H9 (cell line): ENCODE results near the gene CLDN10. TPM values are rescaled to one million over a fixed set of nuclear protein-coding genes. Genes with fewer than 3 reads are reported as not detected.

ENCODE experiments used
- DNase-seq: peaks from one replicate; pipeline ENCODE4 v3.0.0-alpha.2; 2017
- H2AFZ ChIP-seq: one replicate; pipeline ENCODE4 v1.6.1; 2013; ENCODE audit warnings: mild to moderate bottlenecking, low read length, control low read depth, moderate library complexity
- H2AK5ac ChIP-seq: 2 replicates; pipeline ENCODE4 v1.6.1; 2013; ENCODE audit warnings: low read length, control low read depth, mixed read lengths; ENCODE audit not compliant: insufficient read length
- H2BK120ac ChIP-seq: one replicate; pipeline ENCODE4 v1.6.1; 2013; ENCODE audit warnings: low read depth, mild to moderate bottlenecking, low read length, control low read depth, inconsistent platforms; ENCODE audit not compliant: poor library complexity, severe bottlenecking
- H2BK12ac ChIP-seq: 2 replicates; pipeline ENCODE4 v1.6.1; 2013; ENCODE audit warnings: low read length, control low read depth, mixed read lengths, low read depth; ENCODE audit not compliant: insufficient read length
- H2BK15ac ChIP-seq: 2 replicates; pipeline ENCODE4 v1.6.1; 2013; ENCODE audit warnings: low read depth, low read length, control low read depth
- H2BK20ac ChIP-seq: one replicate; pipeline ENCODE4 v1.6.1; 2013; ENCODE audit warnings: low read depth, mild to moderate bottlenecking, low read length, control low read depth, inconsistent platforms; ENCODE audit not compliant: poor library complexity, severe bottlenecking
- H2BK5ac ChIP-seq: 2 replicates; pipeline ENCODE4 v1.6.1; 2013; ENCODE audit warnings: low read length, control low read depth, mixed read lengths; ENCODE audit not compliant: insufficient read length
- H3K14ac ChIP-seq: 2 replicates; pipeline ENCODE4 v1.6.1; 2013; ENCODE audit warnings: low read length, control low read depth; ENCODE audit not compliant: insufficient read depth
- H3K18ac ChIP-seq: 2 replicates; pipeline ENCODE4 v1.6.1; 2013; ENCODE audit warnings: low read depth, mild to moderate bottlenecking, mixed read lengths, low read length, control low read depth; ENCODE audit not compliant: insufficient read length
- H3K23ac ChIP-seq: 2 replicates; pipeline ENCODE4 v1.6.1; 2013; ENCODE audit warnings: low read length, control low read depth, mixed read lengths, low read depth; ENCODE audit not compliant: insufficient read length
- H3K23me2 ChIP-seq: 2 replicates; pipeline ENCODE4 v1.6.1; 2013; ENCODE audit warnings: low read depth, mild to moderate bottlenecking, mixed read lengths, low read length, control low read depth; ENCODE audit not compliant: insufficient read length, poor library complexity, severe bottlenecking
- H3K27ac ChIP-seq: 2 replicates; pipeline ENCODE4 v1.5.1; 2013; ENCODE audit warnings: low read length, control low read depth, mixed read lengths, low read depth; ENCODE audit not compliant: insufficient read length
- H3K27me3 ChIP-seq: 2 replicates; pipeline ENCODE4 v1.6.1; 2013; ENCODE audit warnings: low read length, control low read depth, inconsistent platforms; ENCODE audit not compliant: insufficient read depth
- H3K4ac ChIP-seq: 2 replicates; pipeline ENCODE4 v1.6.1; 2013; ENCODE audit warnings: low read depth, mild to moderate bottlenecking, control low read depth, inconsistent platforms, low read length, moderate library complexity
- H3K4me1 ChIP-seq: 2 replicates; pipeline ENCODE4 v1.6.1; 2013; ENCODE audit warnings: low read length, control low read depth, inconsistent platforms; ENCODE audit not compliant: insufficient read depth
- H3K4me2 ChIP-seq: 2 replicates; pipeline ENCODE4 v1.6.1; 2013; ENCODE audit warnings: low read length, control low read depth, mixed read lengths; ENCODE audit not compliant: insufficient read length, insufficient read depth
- H3K56ac ChIP-seq: 2 replicates; pipeline ENCODE4 v1.6.1; 2013; ENCODE audit warnings: low read depth, mild to moderate bottlenecking, mixed read lengths, low read length, control low read depth; ENCODE audit not compliant: insufficient read length
- H3K79me1 ChIP-seq: 2 replicates; pipeline ENCODE4 v1.6.1; 2013; ENCODE audit warnings: low read depth, mild to moderate bottlenecking, moderate library complexity, low read length, control low read depth, inconsistent platforms; ENCODE audit not compliant: insufficient read depth, poor library complexity, severe bottlenecking
- H3K79me2 ChIP-seq: 2 replicates; pipeline ENCODE4 v1.6.1; 2013; ENCODE audit warnings: low read length, control low read depth, inconsistent platforms; ENCODE audit not compliant: insufficient read depth
- H3K9ac ChIP-seq: 2 replicates; pipeline ENCODE4 v1.6.1; 2013; ENCODE audit warnings: low read length, control low read depth, mixed read lengths; ENCODE audit not compliant: insufficient read length; ENCODE audit errors: extremely low read depth
- H3K9me3 ChIP-seq: one replicate; pipeline ENCODE4 v1.6.1; 2013; ENCODE audit warnings: low read depth, low read length, inconsistent platforms; ENCODE audit not compliant: control insufficient read depth
- H3T11ph ChIP-seq: one replicate; pipeline ENCODE4 v1.6.1; 2013; ENCODE audit warnings: mild to moderate bottlenecking, low read length, control low read depth, inconsistent platforms
- H4K20me1 ChIP-seq: one replicate; pipeline ENCODE4 v1.6.1; 2013; ENCODE audit not compliant: control insufficient read depth, insufficient read length, insufficient read depth
- H4K5ac ChIP-seq: 2 replicates; pipeline ENCODE4 v1.6.1; 2013; ENCODE audit warnings: low read depth, mild to moderate bottlenecking, mixed read lengths, low read length, control low read depth; ENCODE audit not compliant: insufficient read length
- H4K8ac ChIP-seq: replicated peaks from 2 replicates; pipeline ENCODE4 v1.6.1; 2013; ENCODE audit warnings: low read length, control low read depth, mixed read lengths, low read depth; ENCODE audit not compliant: insufficient read length
- H4K91ac ChIP-seq: 2 replicates; pipeline ENCODE4 v1.6.1; 2013; ENCODE audit warnings: low read depth, mild to moderate bottlenecking, moderate library complexity, mixed read lengths, low read length, control low read depth; ENCODE audit not compliant: insufficient read length
- H3K27ac Mint-ChIP-seq, 3 experiments: 2 replicates in 2 of 3; 3 replicates in 1 of 3; pipeline ENCODE4 v1.8.0; 2020 to 2021; ENCODE audit warnings: mixed read lengths in 3 of 3, mild to moderate bottlenecking in 1 of 3, moderate library complexity in 1 of 3
- H3K27me3 Mint-ChIP-seq: 2 replicates; pipeline ENCODE4 v1.8.0; 2021; ENCODE audit warnings: low read depth, mild to moderate bottlenecking, moderate library complexity, mixed read lengths
- H3K36me3 Mint-ChIP-seq, 3 experiments: 2 replicates in 2 of 3; 3 replicates in 1 of 3; pipeline ENCODE4 v1.8.0; 2020 to 2021; ENCODE audit warnings: low read depth in 3 of 3, mixed read lengths in 3 of 3; ENCODE audit not compliant: insufficient read depth in 1 of 3
- H3K4me1 Mint-ChIP-seq, 2 experiments: 2 replicates each; pipeline ENCODE4 v1.8.0; 2020; ENCODE audit warnings: mixed read lengths in 2 of 2
- H3K4me3 Mint-ChIP-seq, 2 experiments: 2 replicates in 1 of 2; 3 replicates in 1 of 2; pipeline ENCODE4 v1.8.0; 2020 to 2021; ENCODE audit warnings: mild to moderate bottlenecking in 2 of 2, mixed read lengths in 2 of 2, moderate library complexity in 1 of 2
- H3K9me3 Mint-ChIP-seq, 2 experiments: 2 replicates in 1 of 2; 3 replicates in 1 of 2; pipeline ENCODE4 v1.8.0; 2020; ENCODE audit warnings: mild to moderate bottlenecking in 2 of 2, mixed read lengths in 2 of 2, moderate library complexity in 1 of 2
- total RNA-seq: library from RNA; stranded (reverse); gene quantifications from 2 replicates; pipeline ENCODE4 v1.2.1, GENCODE V29; 2021
- TF ChIP-seq, protein P1 (sequence below): fragments of 200-600 bp; sonication (generic); conservative IDR thresholded peaks from 3 replicates; pipeline ENCODE4 v1.8.0; 2021; ENCODE audit warnings: antibody characterized with exemption, mild to moderate bottlenecking

CLDN10 gene
- total RNA-seq, 1 experiment from 2014 or later, result 20.7 TPM

DNA sequence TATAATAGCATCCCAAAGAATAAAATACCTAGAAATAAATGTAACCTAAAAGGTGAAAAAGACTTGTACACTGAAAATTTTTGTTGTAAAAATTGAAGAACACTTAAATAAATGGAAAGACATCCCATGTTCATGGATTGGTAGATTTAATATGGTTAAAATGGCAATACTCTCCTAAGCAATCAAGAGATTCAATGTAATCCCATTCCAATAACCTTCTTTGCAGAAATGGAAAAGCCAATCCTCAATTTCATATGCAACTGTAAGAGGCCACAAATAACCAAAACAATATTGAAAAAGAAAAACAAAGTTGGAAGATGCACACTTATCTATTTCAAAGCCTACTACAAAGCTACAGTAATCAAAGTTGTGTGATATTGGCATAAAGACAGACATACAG lies 74.2 kb downstream of the CLDN10 start:
- H3K9me3 Mint-ChIP-seq, result no peaks in the 10 kb centered on the region
- DNase-seq, result no peak
- H2AK5ac ChIP-seq, result no peak overlapping the region
- H3K14ac ChIP-seq, result no peak overlapping the region
- H2BK15ac ChIP-seq, result no peak overlapping the region
- no peaks in the 10 kb centered on the region for H3K27me3 Mint-ChIP-seq
- H3K79me1 ChIP-seq, result no peaks in the 10 kb centered on the region
- H3K4me2 ChIP-seq, result no peak overlapping the region
- H3K23me2 ChIP-seq, result no peaks in the 10 kb centered on the region
- H3K4me1 Mint-ChIP-seq, result peaks cover 6% of the 10 kb centered on the region in 2 experiments
- no peak overlapping the region for H2BK20ac ChIP-seq
- H2BK12ac ChIP-seq, result no peak overlapping the region
- H3K79me2 ChIP-seq, result no peaks in the 10 kb centered on the region
- H3K4me3 Mint-ChIP-seq, result no peak overlapping the region
- H4K8ac ChIP-seq, result no peak overlapping the region
- H3K9ac ChIP-seq, result no peak overlapping the region
- H3K27ac ChIP-seq, result no peak overlapping the region
- no peaks in the 10 kb centered on the region for H3K27me3 ChIP-seq
- no peak overlapping the region for H2AFZ ChIP-seq
- no peaks in the 10 kb centered on the region for H3K4me1 ChIP-seq
- no peak overlapping the region for H4K91ac ChIP-seq
- H3K27ac Mint-ChIP-seq, result no peak overlapping the region
- peaks cover 49 to 76% (median 75%) of the 10 kb centered on the region in 3 experiments for H3K36me3 Mint-ChIP-seq
- H3K4ac ChIP-seq, result no peak overlapping the region
- no peak overlapping the region for H2BK120ac ChIP-seq
- H4K20me1 ChIP-seq, result no peaks in the 10 kb centered on the region
- H2BK5ac ChIP-seq, result no peak overlapping the region
- H3K23ac ChIP-seq, result no peak overlapping the region
- H3K18ac ChIP-seq, result no peak overlapping the region
- no peak overlapping the region for H4K5ac ChIP-seq
- H3T11ph ChIP-seq, result no peak overlapping the region
- no peak overlapping the region for H3K56ac ChIP-seq
- H3K9me3 ChIP-seq, result no peaks in the 10 kb centered on the region
- TF ChIP-seq, protein P1, sequence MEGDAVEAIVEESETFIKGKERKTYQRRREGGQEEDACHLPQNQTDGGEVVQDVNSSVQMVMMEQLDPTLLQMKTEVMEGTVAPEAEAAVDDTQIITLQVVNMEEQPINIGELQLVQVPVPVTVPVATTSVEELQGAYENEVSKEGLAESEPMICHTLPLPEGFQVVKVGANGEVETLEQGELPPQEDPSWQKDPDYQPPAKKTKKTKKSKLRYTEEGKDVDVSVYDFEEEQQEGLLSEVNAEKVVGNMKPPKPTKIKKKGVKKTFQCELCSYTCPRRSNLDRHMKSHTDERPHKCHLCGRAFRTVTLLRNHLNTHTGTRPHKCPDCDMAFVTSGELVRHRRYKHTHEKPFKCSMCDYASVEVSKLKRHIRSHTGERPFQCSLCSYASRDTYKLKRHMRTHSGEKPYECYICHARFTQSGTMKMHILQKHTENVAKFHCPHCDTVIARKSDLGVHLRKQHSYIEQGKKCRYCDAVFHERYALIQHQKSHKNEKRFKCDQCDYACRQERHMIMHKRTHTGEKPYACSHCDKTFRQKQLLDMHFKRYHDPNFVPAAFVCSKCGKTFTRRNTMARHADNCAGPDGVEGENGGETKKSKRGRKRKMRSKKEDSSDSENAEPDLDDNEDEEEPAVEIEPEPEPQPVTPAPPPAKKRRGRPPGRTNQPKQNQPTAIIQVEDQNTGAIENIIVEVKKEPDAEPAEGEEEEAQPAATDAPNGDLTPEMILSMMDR, result no peak
